H1 (cell line): ENCODE data around the gene CAPN10.

Experiments
- ATF2 ChIP-seq: IDR thresholded peaks from 2 replicates; pipeline ENCODE4 v1.6.1; 2012; ENCODE audit warnings: low read length, inconsistent platforms
- BRCA1 ChIP-seq: IDR thresholded peaks from 2 replicates; pipeline ENCODE4 v1.6.1; 2012; ENCODE audit warnings: low read depth, low read length, improper control_type of control experiment
- CEBPB ChIP-seq: IDR thresholded peaks from 2 replicates; pipeline ENCODE4 v1.6.1; 2012; ENCODE audit warnings: low read depth, low read length
- CTCF ChIP-seq, 3 experiments: IDR thresholded peaks; 1 replicate in 2 of 3; 2 replicates in 1 of 3; pipeline versions ENCODE4 v1.5.1 to v1.6.1; 2011; ENCODE audit warnings: low read length in 3 of 3, mild to moderate bottlenecking in 3 of 3, inconsistent platforms in 2 of 3, low read depth in 1 of 3, moderate library complexity in 1 of 3; ENCODE audit not compliant: insufficient read depth in 1 of 3; ENCODE audit errors: control extremely low read depth in 1 of 3
- EP300 ChIP-seq, 2 experiments: IDR thresholded peaks; 1 replicate in 1 of 2; 2 replicates in 1 of 2; pipeline ENCODE4 v1.6.1; 2011 to 2012; ENCODE audit warnings: low read depth in 2 of 2, low read length in 2 of 2, mild to moderate bottlenecking in 2 of 2, borderline replicate concordance in 1 of 2, inconsistent platforms in 1 of 2, moderate library complexity in 1 of 2
- EZH2 ChIP-seq: fragments of 200-600 bp; sonication (generic); IDR thresholded peaks from 2 replicates; pipeline ENCODE4 v1.7.1; 2012; ENCODE audit warnings: low read depth, mild to moderate bottlenecking, moderate library complexity, low read length, inconsistent platforms; ENCODE audit not compliant: severe bottlenecking
- JUND ChIP-seq: IDR thresholded peaks from 2 replicates; pipeline ENCODE4 v1.6.1; 2011; ENCODE audit warnings: mild to moderate bottlenecking, improper control_type of control experiment, low read length
- KDM5A ChIP-seq: fragments of 200-600 bp; IDR thresholded peaks from 2 replicates; pipeline ENCODE4 v1.7.1; 2012; ENCODE audit warnings: mild to moderate bottlenecking, low read length, inconsistent platforms, mixed read lengths
- MAFK ChIP-seq: IDR thresholded peaks from 2 replicates; pipeline ENCODE4 v1.6.1; 2012; ENCODE audit warnings: low read depth, mild to moderate bottlenecking, improper control_type of control experiment, low read length
- POLR2A ChIP-seq, 2 experiments: IDR thresholded peaks; 1 replicate in 1 of 2; 2 replicates in 1 of 2; pipeline ENCODE4 v1.6.1; 2011; ENCODE audit warnings: low read depth in 2 of 2, low read length in 2 of 2, mild to moderate bottlenecking in 2 of 2; ENCODE audit errors: control extremely low read depth in 1 of 2
- POLR2AphosphoS5 ChIP-seq: IDR thresholded peaks from 2 replicates; pipeline ENCODE4 v1.6.1; 2011; ENCODE audit warnings: low read depth, low read length
- RFX5 ChIP-seq: IDR thresholded peaks from 2 replicates; pipeline ENCODE4 v1.6.1; 2011; ENCODE audit warnings: low read depth, low read length, improper control_type of control experiment, borderline replicate concordance
- TAF1 ChIP-seq: IDR thresholded peaks from 2 replicates; pipeline ENCODE4 v1.6.1; 2011; ENCODE audit warnings: mild to moderate bottlenecking, low read depth, low read length
- TAF7 ChIP-seq: optimal IDR thresholded peaks from 2 replicates; pipeline ENCODE3; 2011; ENCODE audit warnings: low read depth, mild to moderate bottlenecking, inconsistent platforms, low read length, moderate library complexity, borderline replicate concordance

GRCh38 chr2:240613781-240614180 lies 27.2 kb downstream of the CAPN10 start:
- TF ChIP-seq BRCA1 (no peak), RFX5 (no peak), POLR2AphosphoS5 (no peak), CTCF (IDR thresholded peaks at IDR 0.05; ENCODE audit: control extremely low read depth in 1 of 3, insufficient read depth in 1 of 3, low read depth in 1 of 3, low read length in 3 of 3) (no peak), TAF7 (no peak), JUND (no peak), EZH2 (no peak), TAF1 (no peak), POLR2A (IDR thresholded peaks at IDR 0.05; ENCODE audit: control extremely low read depth in 1 of 2, low read depth in 2 of 2, low read length in 2 of 2) (no peak), EP300 (IDR thresholded peaks at IDR 0.05; ENCODE audit: borderline replicate concordance in 1 of 2, low read depth in 2 of 2, low read length in 2 of 2) (no peak), ATF2 (no peak), MAFK (no peak), KDM5A (no peak), CEBPB (no peak)
